Duodenal mucosa (tissue), 2 donors: ENCODE data around the gene DCLRE1B.

Experiments used
- H3K27ac ChIP-seq: one replicate; pipeline ENCODE4 v1.7.0; 2013; ENCODE audit warnings: low read depth, low read length
- H3K27me3 ChIP-seq, 2 donors: one replicate each; pipeline ENCODE4 v1.7.0; 2013; ENCODE audit warnings: low read length in 2 of 2, control low read depth in 1 of 2; ENCODE audit not compliant: insufficient read depth in 2 of 2, control insufficient read depth in 1 of 2
- H3K36me3 ChIP-seq, 2 donors: one replicate each; pipeline ENCODE4 v1.7.0; 2013; ENCODE audit warnings: low read length in 2 of 2, control low read depth in 1 of 2; ENCODE audit not compliant: insufficient read depth in 2 of 2, control insufficient read depth in 1 of 2
- H3K4me1 ChIP-seq, 2 donors: one replicate each; pipeline ENCODE4 v1.7.0; 2013; ENCODE audit warnings: low read length in 2 of 2, control low read depth in 1 of 2; ENCODE audit not compliant: insufficient read depth in 2 of 2, control insufficient read depth in 1 of 2
- H3K4me3 ChIP-seq, 2 donors: one replicate each; pipeline ENCODE4 v1.7.0; 2013; ENCODE audit warnings: low read length in 2 of 2, low read depth in 1 of 2
- H3K9ac ChIP-seq, 2 donors: one replicate each; pipeline ENCODE4 v1.7.0; 2013; ENCODE audit warnings: low read length in 2 of 2, low read depth in 1 of 2
- H3K9me3 ChIP-seq, 2 donors: one replicate each; pipeline ENCODE4 v1.7.0; 2013; ENCODE audit warnings: low read length in 2 of 2, control low read depth in 1 of 2; ENCODE audit not compliant: control insufficient read depth in 1 of 2

Gene DCLRE1B

GRCh38 chr1:113934511-113935055 is 29.5 kb downstream of the DCLRE1B start:
- Histone ChIP-seq H3K9ac (no peak overlapping the region), H3K4me3 (no peak overlapping the region), H3K36me3 (no peaks in the 10 kb centered on the region), H3K9me3 (no peaks in the 10 kb centered on the region), H3K27ac (no peak overlapping the region), H3K4me1 (peaks cover 22 to 27% of the 10 kb centered on the region in 2 donors), H3K27me3 (no peaks in the 10 kb centered on the region)

- Histone ChIP-seq H3K4me3 (no peak overlapping the region), H3K27me3 (no peaks in the 10 kb centered on the region), H3K36me3 (peaks cover under 1 to 3% of the 10 kb centered on the region in 2 donors), H3K9ac (no peak overlapping the region), H3K27ac (no peak overlapping the region), H3K4me1 (peaks cover 27 to 28% of the 10 kb centered on the region in 2 donors), H3K9me3 (no peaks in the 10 kb centered on the region)
Observed at GRCh38 chr1:113935176-113935575, 30.1 kb downstream of the DCLRE1B start.

DNA sequence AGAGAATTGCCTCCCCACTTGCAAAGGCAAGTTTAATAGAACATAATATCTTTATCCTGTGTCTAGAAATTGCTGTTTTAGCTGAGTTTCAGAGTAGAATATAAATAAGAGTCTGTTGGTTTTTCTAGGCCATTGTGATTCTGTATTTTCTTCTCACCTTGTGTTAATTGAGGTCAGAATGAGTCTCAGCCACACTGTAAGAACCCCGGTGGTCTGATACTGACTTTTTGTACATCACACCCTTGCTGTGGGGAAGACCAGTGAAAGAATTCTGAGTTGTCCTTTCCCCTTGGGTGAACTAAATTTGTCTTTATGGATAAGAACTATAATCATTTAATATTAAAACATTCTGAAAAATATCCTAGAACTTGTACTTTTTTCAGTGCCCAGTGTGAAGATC is 30.8 kb downstream of the DCLRE1B start:
- Histone ChIP-seq H3K9ac (no peak overlapping the region), H3K4me3 (no peak overlapping the region), H3K4me1 (peaks cover 25 to 28% of the 10 kb centered on the region in 2 donors), H3K27ac (no peak overlapping the region), H3K9me3 (no peaks in the 10 kb centered on the region), H3K27me3 (no peaks in the 10 kb centered on the region), H3K36me3 (peaks cover 8 to 11% of the 10 kb centered on the region in 2 donors)

DNA sequence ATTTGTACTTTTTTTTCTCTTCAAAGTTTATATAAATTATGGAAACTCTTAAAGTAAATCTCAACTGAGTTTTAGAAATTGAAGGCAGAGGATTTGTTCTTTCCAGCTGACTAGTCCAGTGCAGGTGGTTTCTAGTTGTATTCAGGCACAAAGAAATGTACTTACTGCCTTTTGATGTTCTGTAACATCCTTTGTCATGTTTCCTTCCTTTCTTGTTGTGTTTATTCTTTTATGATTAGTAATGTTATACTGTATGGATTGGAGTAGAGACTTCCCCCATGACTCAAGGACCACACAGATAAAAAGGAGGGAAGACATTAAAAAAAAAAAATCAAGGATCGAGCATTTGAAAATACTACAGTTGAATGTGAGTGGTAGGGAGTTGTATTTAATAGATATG is 32.0 kb downstream of the DCLRE1B start:
- H3K9ac ChIP-seq, result no peak overlapping the region
- H3K27ac ChIP-seq, result no peak overlapping the region
- H3K4me3 ChIP-seq, result no peak overlapping the region
- peaks cover 21 to 22% of the 10 kb centered on the region in 2 donors for H3K4me1 ChIP-seq
- H3K36me3 ChIP-seq, result peaks cover 12 to 15% of the 10 kb centered on the region in 2 donors
- H3K9me3 ChIP-seq, result no peaks in the 10 kb centered on the region
- H3K27me3 ChIP-seq, result no peaks in the 10 kb centered on the region

- no peaks in the 10 kb centered on the region for H3K27me3 ChIP-seq
- no peak overlapping the region for H3K27ac ChIP-seq
- H3K36me3 ChIP-seq, result peaks cover 12 to 18% of the 10 kb centered on the region in 2 donors
- H3K9ac ChIP-seq, result no peak overlapping the region
- H3K4me3 ChIP-seq, result no peak overlapping the region
- no peaks in the 10 kb centered on the region for H3K9me3 ChIP-seq
- peaks cover 16 to 17% of the 10 kb centered on the region in 2 donors for H3K4me1 ChIP-seq
Observed at GRCh38 chr1:113938192-113938591, 33.1 kb downstream of the DCLRE1B start.

- H3K4me1 ChIP-seq, result peaks cover 6 to 12% of the 10 kb centered on the region in 2 donors
- no peak overlapping the region for H3K9ac ChIP-seq
- peak overlapping the region; percentile 19 to 28 for H3K4me3 ChIP-seq
- H3K27ac ChIP-seq, result peak overlapping the region; percentile 27
- no peaks in the 10 kb centered on the region for H3K9me3 ChIP-seq
- H3K27me3 ChIP-seq, result no peaks in the 10 kb centered on the region
- H3K36me3 ChIP-seq, result peaks cover 17 to 28% of the 10 kb centered on the region in 2 donors
Observed at GRCh38 chr1:113940365-113941244, 35.5 kb downstream of the DCLRE1B start.

DNA sequence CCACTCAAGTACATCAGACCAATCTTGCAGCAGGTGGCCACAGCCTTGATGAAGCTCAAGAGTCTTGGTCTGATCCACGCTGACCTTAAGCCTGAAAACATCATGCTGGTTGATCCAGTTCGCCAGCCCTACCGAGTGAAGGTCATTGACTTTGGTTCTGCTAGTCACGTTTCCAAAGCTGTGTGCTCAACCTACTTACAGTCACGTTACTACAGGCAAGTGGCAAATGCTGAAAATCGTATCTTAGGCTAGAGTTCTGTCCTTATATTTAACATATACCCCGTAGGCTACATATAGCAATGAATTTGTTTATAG is 36.1 kb downstream of the DCLRE1B start:
- Histone ChIP-seq H3K36me3 (peaks cover 17 to 28% of the 10 kb centered on the region in 2 donors), H3K27ac (no peak overlapping the region), H3K27me3 (no peaks in the 10 kb centered on the region), H3K4me1 (peaks cover 11 to 15% of the 10 kb centered on the region in 2 donors), H3K4me3 (no peak overlapping the region), H3K9ac (no peak overlapping the region), H3K9me3 (no peaks in the 10 kb centered on the region)

- Histone ChIP-seq H3K4me1 (peaks cover 24 to 29% of the 10 kb centered on the region in 2 donors), H3K9ac (no peak overlapping the region), H3K36me3 (peaks cover 17 to 28% of the 10 kb centered on the region in 2 donors), H3K27ac (no peak overlapping the region), H3K9me3 (no peaks in the 10 kb centered on the region), H3K27me3 (no peaks in the 10 kb centered on the region), H3K4me3 (no peak overlapping the region)
Observed at GRCh38 chr1:113942527-113942926, 37.4 kb downstream of the DCLRE1B start.

GRCh38 chr1:113943028-113943811 is 38.1 kb downstream of the DCLRE1B start:
- Histone ChIP-seq H3K4me3 (no peak overlapping the region), H3K9me3 (no peaks in the 10 kb centered on the region), H3K9ac (no peak overlapping the region), H3K4me1 (peaks cover 31 to 35% of the 10 kb centered on the region in 2 donors), H3K27ac (no peak overlapping the region), H3K36me3 (peaks cover 17 to 28% of the 10 kb centered on the region in 2 donors), H3K27me3 (no peaks in the 10 kb centered on the region)

- H3K4me1 ChIP-seq, result peaks cover 28 to 31% of the 10 kb centered on the region in 2 donors
- H3K36me3 ChIP-seq, result peaks cover 15 to 24% of the 10 kb centered on the region in 2 donors
- H3K27ac ChIP-seq, result no peak overlapping the region
- H3K27me3 ChIP-seq, result no peaks in the 10 kb centered on the region
- H3K9me3 ChIP-seq, result no peaks in the 10 kb centered on the region
- no peak overlapping the region for H3K9ac ChIP-seq
- H3K4me3 ChIP-seq, result no peak overlapping the region
Observed at GRCh38 chr1:113945329-113945728, 40.2 kb downstream of the DCLRE1B start.
